Activated T-cell treated with anti-CD3 and anti-CD28 coated beads for 48 hours (primary cell): ENCODE data around the gene DDC.
"Not testable (repeated sequence)": the region's sequence is repeated elsewhere in the genome, so short reads cannot be mapped to it uniquely, and the experiment has no call there.

Source experiments
- DNase-seq: peaks from one replicate; pipeline ENCODE4 v3.0.0-alpha.2; 2020; ENCODE audit warnings: low read depth

DDC gene

DNA sequence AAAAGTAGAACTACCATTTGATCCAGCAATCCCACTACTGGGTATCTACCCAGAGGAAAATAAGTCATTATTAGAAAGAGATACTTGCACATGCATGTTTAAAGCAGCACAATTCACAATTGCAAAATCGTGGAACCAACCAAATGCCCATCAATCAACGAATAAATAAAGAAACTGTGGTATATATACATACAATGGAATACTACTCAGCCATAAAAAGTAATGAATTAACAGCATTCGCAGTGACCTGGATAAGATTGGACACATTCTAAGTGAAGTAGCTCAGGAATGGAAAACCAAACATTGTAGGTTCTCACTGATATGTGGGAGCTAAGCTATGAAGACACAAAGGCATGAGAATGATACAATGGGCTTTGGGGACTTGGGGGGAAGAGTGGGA, 45.9 kb downstream of the DDC start:
- not testable (repeated sequence) for DNase-seq

DNA sequence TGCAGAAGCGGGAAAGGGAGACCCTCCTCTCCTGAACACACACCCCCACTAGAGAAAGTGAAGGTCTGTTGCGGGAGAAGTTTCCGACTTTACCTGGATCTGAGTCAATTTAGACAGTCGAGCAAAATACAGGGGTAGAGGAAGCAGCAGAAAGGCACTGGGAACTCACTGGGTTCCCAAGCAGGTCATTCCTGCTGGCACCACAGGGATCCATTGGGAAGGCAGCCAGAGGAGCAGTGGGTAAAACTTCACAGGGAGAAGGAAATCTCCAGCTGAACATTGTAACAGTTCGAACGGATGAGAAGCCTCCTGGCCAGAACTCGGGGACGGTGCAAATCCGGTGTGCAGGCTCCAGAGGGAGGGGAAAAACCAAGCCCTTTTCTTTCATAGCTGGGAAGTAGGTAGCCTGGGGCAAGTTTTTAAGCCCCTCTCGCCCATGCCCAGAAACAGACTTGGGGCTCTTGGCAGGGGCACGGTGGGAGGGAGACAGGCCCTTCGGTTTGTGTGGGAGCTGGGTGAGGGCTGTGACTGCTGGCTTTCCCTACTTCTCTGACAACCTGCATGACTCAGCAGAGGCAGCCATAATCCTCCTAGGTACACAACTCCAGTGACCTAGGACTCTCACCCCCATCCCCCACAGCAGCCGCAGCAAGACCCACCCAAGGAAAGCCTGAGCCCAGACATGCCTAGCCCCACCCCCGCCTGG, 51.9 kb downstream of the DDC start:
- no peak for DNase-seq

DNA sequence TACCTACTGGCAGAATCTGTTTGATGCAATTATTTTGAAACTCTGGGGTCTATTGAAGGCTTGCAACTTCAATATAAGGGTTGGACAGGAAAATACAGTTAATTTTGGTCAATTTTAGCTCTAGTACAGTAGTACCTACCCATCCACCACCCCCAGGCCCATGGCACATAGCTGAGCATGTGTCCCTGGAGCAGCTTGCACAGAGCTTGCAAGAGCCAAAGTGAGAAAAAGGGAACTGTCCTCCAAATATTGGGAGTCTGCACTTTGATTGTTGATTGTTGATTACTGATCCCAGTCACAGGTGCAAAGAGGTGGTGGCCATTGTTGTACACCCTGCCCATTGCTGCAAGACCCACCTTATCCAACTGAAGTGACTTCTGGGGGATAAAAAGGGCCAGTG, 52.8 kb downstream of the DDC start:
- DNase-seq, result no peak

DNA sequence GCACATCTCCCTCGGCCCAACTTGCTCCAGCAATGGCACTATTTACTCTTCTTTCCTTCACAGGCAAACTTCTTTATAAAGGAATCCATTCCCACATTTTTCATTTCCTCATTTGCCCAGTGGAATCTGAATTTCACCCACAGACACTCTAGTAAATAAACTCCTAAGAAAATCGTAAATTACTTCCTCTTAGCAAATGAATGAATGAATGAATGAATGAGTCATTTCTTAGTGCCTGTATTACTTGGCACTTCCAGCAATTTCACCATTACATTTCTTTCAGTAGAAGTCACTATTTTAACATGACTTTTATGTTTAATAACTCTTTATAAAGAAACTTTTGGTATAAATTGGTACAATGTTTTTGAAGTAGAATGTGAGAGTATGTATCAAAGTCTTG, 55.7 kb downstream of the DDC start:
- DNase-seq, result no peak

DNA sequence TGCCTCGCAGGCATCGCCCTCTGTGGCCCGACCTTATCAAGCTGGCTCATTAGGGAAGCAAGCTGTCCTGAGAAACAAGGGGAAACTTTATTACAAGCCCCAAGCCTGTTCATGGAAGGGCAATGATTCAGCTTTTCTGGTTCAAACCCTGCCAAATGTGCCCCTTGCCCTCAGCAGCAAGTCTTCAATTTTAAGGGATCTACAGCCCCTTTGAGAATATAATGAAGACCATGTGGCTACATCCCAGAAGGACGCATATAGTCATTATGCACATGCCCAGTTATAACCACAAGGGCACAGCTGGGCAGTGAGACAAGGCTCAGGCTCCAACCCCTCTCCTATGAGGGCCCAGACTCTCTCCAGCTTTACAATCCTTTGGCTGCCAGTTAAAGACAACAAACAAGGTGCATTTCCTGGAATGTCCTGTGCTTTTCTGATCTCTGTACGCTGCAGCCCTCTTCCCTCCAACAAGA, 56.7 kb downstream of the DDC start:
- no peak for DNase-seq

DNA sequence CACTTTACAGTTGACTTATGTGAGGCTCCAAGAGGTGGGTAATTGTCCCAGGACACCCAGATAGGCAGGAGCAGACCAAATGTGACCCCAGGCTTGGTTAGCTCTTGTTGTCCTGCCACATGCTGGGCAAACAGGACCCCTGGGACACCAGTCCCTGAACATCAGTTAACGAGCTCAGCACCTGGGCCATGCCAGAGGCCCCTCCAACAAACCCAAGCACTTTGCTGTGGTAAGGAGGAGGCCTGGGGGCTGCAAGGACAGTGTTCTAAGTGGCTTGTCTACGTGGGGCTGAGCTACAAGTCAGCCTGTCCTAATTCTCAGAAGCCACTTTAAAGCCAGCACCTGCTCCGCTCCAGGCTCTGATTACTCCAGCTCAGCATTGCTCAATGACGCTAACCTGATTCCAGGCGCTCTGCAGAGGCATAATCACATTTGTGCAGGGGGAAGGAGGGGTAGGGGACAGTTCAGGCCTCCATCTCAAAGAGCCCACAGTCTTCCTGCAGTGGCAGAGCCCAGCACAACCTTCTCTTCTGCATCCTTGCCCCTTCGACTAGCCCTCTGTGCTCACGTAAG, 57.2 kb downstream of the DDC start:
- no peak for DNase-seq

DNA sequence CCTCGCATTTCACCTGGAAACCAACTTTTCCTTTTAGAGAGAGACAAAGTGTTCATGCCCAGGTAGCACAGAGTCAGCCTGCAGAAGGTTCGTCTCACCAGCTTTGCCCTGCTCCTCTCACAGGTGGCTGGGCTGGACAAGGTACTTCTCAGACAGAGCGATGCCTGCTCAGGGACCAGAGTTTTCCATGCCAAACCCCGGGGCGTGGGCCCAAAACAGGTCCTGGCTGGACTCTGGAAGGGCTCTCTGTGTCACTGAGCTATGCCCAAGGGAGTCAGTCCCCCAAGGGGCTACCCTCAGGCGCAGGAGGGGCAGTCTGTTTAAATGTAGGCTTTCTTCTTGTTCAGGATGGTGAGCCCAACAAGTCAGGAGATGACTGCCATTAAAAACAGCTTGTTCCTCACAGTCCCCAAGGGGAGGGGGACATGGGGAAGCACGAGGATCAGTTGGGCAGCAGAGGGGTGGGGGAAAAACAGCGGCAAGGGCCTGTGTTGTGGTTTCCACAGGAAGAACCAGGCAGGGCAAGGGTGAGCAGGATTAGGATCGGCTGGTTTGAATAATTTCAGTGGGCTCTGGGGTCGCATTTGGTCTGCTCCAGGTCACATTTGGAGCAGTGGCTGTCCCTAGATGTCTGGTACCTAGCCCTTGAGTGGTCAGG, 59.5 kb downstream of the DDC start:
- no peak for DNase-seq

DNA sequence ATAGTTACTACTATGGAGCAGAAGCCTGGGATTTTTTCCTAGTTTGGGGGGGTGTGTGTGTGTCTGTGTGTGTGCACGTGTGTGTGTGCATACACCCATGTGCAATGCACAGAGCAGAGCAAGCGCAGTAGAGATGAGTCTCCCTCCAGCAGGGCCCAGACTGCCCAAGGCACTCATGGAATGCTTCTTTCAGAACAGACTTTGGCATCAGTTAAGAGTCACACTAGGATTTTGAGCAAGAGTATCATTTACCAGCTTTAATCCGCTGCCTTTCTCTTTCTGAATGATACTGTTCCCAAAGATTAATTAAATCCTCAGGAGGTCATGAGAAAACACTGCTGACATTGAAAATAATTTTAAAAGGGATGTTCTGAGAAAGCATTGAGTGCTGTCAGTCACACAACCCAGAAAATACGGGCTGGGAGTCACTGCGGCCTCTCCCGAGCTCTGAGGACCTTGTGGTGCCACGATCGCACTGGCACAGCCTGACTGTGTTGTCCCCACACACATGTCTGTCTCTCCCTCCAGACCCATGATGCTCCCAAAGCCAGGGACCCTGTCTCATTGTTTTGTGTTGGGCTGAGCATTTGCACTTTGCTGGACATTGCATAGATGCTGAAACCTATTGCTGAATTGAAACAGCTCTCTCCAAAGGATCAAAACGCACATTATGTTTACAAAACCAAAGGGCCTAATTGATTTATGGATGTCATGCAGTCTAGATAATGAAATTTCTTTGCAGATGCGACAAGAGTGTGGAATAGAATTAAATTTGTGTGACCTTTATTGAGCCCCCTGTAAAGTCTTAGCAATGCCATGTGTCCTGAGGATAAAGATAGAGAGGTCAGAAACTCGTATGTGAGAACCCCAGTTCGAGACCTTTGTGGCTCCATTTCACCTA, 60.3 kb downstream of the DDC start:
- no peak for DNase-seq

DNA sequence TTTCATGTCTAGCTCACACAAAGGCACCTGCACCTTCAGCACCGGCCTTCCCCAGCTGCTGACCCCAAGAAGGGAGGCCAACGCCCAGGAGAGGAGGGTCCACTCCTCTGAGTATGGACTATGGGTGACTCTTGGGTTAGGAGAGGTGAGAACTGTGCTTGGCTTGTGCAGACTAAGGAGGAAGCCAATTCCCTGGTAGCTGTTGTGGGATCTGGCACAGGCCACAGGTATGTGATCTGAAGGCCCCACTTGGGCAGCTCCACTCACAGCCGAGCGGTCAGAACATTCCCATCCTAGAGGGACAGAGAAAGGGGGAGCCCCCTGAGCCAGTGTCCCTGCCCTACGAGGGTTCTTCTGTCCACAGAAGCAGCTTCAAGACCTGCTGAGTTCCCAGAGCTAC, 62.3 kb downstream of the DDC start:
- DNase-seq, result no peak

DNA sequence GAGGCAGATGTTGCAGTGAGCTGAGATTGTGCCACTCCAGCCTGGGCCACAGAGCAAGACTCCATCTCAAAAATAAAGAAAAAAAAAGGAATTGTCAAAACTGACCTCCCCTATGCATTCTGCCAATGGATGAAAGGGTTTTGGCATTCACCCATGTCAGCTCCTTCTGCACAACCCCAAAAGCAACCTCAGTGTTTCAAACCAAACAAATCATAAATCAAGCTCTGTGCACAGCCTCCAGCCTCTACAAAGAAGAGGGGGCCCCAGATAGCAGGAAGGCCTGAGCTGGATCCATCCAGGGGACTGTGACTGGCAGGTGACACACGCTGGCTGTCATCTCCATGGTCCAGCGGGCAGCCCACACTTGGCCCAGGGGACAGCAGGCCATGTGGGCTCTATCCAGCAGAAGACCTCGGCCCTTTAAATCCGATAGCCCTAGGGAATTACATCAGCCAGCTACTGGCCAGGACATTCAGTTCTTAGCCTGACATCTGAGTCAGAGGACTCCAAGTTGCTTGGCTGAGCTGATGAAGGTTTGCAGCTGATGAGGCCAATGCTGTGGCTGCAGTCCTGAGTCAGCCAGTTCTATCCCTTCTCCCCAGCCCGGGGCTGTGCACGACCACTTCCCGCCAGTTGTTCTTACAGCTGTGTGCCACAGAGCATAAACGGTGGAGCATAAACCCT, 63.1 kb downstream of the DDC start:
- no peak for DNase-seq

DNA sequence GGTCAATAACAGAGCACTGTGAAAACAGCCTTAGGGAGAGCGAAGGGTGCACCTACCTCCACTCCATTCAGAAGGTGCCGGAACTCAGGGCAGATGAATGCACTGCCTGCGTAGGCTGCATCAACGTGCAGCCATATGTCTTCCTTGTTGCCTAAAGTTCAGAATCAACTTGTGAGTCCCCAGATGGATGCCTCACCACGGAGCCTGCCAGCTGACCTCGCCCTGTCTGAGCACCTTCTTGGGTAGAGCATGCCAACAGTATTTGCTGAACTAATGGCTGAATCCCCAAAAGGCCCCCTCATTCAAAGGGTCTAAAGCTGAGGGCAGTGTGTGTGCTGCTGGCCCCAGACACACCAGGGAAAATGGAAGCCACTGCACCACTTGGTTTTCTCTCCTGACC, 66.1 kb downstream of the DDC start:
- DNase-seq, result no peak

DNA sequence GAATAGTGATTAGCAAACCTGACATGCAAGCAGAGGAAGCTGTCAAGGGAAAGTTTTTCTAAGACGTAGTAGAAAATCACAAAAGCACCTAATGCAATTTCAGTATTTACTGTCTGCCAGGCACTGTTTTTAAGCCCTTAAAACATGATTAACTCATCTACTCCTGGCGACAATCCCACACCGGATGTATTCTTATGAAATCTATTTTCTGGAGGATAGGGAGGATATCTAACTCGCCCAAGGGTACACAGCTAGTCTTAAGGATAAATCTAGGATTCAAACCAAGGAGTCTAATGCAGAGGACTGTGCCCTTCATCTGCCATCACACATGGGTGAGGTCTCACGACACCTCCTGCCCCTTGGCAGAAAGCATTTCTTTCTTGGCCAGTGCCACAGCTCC, 67.2 kb downstream of the DDC start:
- no peak for DNase-seq

DNA sequence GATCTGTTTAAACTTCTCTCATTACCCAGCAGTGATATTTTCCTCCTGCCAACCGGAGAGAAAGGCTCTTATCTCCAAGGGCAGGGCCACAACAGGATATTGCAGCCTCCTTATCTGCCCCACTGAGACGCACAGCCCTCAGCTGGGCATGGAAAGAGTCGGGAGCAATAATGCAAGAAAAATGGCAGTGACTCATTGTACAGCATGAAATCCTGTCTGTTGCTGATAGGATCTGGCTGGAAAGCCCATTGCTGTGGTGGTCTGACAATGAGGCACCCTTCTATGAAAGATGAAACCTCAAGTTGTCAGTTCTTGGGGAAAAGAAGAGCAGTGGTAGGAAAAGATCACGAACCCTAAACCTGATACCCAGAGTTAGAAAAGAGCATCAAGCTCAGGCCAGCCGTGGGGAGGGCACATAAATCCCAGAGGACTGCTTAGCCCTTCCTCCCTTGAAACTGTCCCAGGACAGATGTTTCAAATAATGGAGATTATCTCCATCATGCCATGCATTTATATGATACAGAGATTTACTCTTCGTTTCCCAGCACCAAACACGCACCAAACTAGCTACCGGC, 68.0 kb downstream of the DDC start:
- no peak for DNase-seq

DNA sequence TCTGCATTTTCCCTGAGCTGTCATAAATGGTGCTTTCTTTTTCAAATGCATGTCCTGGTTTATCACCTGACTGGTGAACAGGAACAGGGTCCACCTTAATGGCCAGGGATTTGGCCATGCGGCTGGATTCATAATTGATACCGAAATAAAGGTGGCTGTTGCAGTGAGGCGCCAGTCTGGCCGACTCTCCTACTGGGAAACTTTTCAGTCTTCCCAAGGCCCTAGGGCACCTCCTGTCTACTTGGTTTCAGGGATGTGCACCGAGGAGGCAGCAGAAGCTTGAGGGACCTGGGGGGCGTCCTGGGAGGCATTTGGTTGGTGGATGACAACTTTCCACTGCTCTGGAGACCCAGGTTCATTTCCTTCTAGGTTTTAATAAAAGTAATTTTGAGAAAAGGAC, 68.6 kb downstream of the DDC start:
- DNase-seq, result no peak

DNA sequence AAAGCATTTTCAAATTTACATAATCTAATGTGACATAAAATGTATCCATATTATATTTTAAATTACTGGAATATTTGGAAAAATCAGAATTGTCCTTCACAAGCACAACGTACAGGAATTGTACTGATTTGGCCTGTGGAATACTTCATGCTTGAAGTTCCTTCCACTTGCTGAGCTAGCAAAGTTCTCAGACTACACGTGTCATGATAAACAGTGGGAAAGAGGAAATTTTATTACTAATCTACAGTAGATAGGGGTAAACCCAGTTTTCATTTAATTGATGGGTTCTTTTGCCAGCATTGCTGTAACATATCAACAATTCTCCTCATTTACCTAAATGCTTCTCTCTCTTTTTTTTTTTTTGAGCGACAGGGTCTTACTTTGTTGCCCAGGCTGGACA, 69.5 kb downstream of the DDC start:
- DNase-seq, result no peak

DNA sequence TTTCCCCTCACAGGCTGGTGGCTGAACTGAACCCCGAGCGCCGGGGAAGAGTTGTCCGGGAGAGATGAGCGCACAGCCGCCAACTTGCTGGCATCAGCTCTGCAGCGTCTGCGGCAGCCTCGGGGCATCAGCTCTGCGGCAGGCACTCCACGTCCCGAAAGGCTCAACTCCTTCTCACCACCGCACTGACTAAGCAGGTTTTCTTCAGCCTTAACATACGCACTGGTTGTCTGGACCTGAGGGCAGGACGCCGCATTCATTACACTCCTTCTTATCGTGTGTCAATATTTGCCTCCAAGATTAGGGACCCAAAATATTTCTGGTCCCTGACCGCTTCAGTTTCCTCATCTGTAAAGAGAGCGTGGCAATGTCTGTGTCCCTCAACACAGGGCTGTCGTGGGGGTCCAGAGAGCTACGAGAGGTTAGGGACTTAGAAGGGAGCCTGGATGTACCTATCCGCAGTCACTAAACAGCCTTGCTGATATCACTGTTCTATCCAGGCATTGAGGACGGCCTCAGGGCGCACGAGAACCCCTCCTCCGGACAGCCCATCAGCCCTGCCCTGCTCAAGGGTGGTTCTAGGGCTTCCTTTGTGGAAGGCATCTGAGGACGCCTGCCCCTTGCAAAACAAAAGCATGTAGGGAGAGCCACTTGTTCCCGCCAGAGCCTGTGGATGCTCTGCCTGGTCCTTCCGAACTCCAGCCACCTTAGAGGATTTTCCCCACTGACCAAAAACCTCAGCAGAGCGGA, 72.3 kb downstream of the DDC start:
- DNase-seq, result no peak

DNA sequence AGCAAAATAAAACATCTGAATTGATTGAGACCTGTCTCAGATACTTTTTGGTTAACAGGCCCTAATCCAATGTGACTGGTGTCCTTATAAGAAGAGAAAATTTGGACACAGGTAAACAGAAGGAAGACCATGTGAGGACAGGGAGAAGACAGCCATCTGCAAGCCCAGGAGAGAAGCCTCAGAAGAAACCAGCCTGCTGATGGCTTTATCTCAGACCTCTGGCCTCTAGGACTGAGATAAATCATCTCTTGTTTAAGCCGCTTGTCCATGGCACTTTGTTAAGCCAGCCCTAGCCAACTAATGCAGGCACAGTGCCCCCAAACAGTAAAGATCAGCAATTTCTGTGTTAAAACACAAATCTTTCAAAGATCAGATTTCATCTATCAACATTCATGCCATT, 73.3 kb downstream of the DDC start:
- no peak for DNase-seq

DNA sequence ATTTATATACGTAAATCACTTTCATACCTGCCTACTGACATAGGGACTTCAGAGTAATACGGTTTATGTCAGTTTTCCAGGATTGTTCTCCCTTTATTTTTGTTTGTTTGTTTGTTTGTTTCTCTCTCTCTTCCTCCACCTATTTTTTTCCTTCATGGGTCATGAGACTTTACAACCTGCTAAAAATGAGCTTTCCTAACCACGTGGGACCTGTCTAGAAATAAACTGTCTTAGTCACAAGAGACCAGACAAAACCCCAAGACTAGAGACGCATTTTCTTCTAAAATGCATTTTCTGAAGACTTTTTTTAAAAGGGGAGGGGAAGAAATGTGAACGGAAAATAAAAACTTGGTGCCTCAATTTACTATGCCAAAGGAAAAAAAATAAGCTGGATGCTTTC, 74.0 kb downstream of the DDC start:
- DNase-seq, result no peak

DNA sequence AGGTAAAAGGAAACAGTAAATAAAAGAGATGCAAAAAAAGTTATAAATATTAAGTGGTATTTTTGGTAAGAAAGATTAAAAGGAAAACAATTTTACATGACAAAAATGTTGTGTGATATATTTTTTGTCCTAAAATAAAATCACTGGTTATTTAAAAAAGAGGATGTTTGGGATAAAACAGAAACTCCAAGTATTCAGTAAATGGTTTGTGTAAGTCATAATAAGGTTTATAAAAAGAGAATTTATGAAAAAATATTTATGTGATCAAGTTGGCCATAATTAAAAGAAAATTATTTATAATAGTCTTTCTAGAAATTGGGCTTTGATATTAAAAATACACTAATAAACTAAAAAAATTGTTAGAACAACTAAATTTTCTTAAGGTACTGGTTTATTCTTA, 76.8 kb downstream of the DDC start:
- DNase-seq, result no peak

DNA sequence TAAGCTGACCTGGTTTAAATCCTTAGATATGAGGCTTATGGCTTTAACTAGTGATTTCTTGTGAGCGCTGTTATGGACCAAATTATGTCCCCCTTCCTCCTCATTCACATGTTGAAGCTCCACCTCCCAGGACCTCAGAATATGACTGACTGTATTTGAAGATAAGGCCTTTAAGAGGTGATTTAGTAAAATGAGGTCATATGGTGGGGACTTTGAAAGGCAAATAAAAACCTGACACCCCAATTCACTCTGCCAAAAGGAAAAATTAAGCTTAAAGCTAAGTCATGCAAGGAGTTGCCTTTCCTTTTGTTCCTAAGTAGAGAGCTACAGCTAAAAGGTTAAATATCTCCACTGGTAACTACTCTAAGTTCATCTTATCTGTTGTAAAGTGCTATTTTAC, 78.7 kb downstream of the DDC start:
- DNase-seq, result no peak

DNA sequence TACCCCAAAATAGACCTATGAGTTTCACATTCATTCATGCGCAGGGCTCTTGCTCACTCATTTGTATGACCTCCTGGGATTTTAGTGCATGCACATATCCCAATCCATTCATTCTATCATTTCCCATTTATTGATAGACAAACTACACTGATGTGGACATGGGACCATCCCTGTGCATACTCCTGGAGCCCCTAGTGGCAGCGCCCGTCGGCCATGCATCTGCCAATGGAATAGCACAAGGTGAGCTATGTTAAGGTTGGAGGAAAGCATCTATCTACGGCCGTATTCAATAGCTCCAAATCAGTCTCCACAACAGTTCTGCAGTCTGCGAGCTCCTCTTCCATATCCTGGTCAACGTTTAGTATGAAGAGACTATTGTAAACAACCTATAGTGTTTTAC, 83.3 kb downstream of the DDC start:
- DNase-seq, result no peak
